ENCODE results near the gene SLC25A15. TPM values are rescaled to one million over a fixed set of nuclear protein-coding genes. Genes with fewer than 3 reads are reported as not detected.
A peak's percentile ranks its signal among the peaks of the same experiment; 100 is the strongest.
"Not testable (repeated sequence)": the region's sequence is repeated elsewhere in the genome, so short reads cannot be mapped to it uniquely, and the experiment has no call there.

SLC25A15 gene
- total RNA-seq, 1 experiment from 2014 or later, result 75.0 TPM

GRCh38 chr13:40806241-40806640 lies 16.8 kb downstream of the SLC25A15 start:
- in situ Hi-C loops (cut with HindIII; ENCODE audit: low sequenced_read_pairs), result no loop called here
- no peak for DNase-seq (ENCODE audit: low spot score)

GRCh38 chr13:40809471-40809870 lies 20.1 kb downstream of the SLC25A15 start:
- in situ Hi-C loops (cut with HindIII; ENCODE audit: low sequenced_read_pairs), result no loop called here
- DNase-seq (ENCODE audit: low spot score), result no peak

GRCh38 chr13:40812102-40812501 lies 22.7 kb downstream of the SLC25A15 start:
- no peak for DNase-seq (ENCODE audit: low spot score)
- in situ Hi-C loops (cut with HindIII; ENCODE audit: low sequenced_read_pairs), result no loop called here

GRCh38 chr13:40812724-40813445 lies 23.5 kb downstream of the SLC25A15 start:
- no peak for DNase-seq (ENCODE audit: low spot score)
- in situ Hi-C loops (cut with HindIII; ENCODE audit: low sequenced_read_pairs), result no loop called here

- peak; percentile 2 for DNase-seq (ENCODE audit: low spot score)
- in situ Hi-C loops (cut with HindIII; ENCODE audit: low sequenced_read_pairs), result no loop called here
These were observed 24.4 kb downstream of the SLC25A15 start for GRCh38 chr13:40813667-40814454.

GRCh38 chr13:40814803-40815202 lies 25.4 kb downstream of the SLC25A15 start:
- in situ Hi-C loops (cut with HindIII; ENCODE audit: low sequenced_read_pairs), result no loop called here
- DNase-seq (ENCODE audit: low spot score), result no peak

- in situ Hi-C loops (cut with HindIII; ENCODE audit: low sequenced_read_pairs), result no loop called here
- no peak for DNase-seq (ENCODE audit: low spot score)
These were observed 29.5 kb downstream of the SLC25A15 start for GRCh38 chr13:40818926-40819325.

GRCh38 chr13:40819797-40820315 lies 30.4 kb downstream of the SLC25A15 start:
- no peak for DNase-seq (ENCODE audit: low spot score)
- in situ Hi-C loops (cut with HindIII; ENCODE audit: low sequenced_read_pairs), result no loop called here

- in situ Hi-C loops (cut with HindIII; ENCODE audit: low sequenced_read_pairs), result not testable (repeated sequence)
These were observed 50.3 kb downstream of the SLC25A15 start for GRCh38 chr13:40839725-40840124.

GRCh38 chr13:40840955-40841354 lies 51.5 kb downstream of the SLC25A15 start:
- DNase-seq (ENCODE audit: low spot score); in situ Hi-C loops (cut with HindIII; ENCODE audit: low sequenced_read_pairs): not testable (repeated sequence)

More at GRCh38 chr13:40839725-40840124, 50.3 kb downstream of the SLC25A15 start:
- not testable (repeated sequence) for DNase-seq (ENCODE audit: low spot score)

Other genes with a start within 250 kb of the SLC25A15 start
- gene FOXO1, start 123.0 kb upstream of the SLC25A15 start, total RNA-seq (2014; rRNA removed; shearing (Covaris generic)), result 0.12 and 0.17 TPM in 2 replicates
- 20.3 and 42.3 TPM in 2 replicates for gene MRPS31, start 18.4 kb upstream of the SLC25A15 start, total RNA-seq (2014; rRNA removed; shearing (Covaris generic))
- 6.7 and 9.0 TPM in 2 replicates for gene ELF1, start 229.7 kb downstream of the SLC25A15 start, total RNA-seq (2014; rRNA removed; shearing (Covaris generic))